Embryonic facial prominence (tissue), 1 donor: ENCODE results near the gene BSN.

ENCODE experiments used
- DNase-seq: peaks from one replicate; pipeline ENCODE4 v3.0.0-alpha.2; 2016; ENCODE audit errors: extremely low spot score

BSN gene, protein sequence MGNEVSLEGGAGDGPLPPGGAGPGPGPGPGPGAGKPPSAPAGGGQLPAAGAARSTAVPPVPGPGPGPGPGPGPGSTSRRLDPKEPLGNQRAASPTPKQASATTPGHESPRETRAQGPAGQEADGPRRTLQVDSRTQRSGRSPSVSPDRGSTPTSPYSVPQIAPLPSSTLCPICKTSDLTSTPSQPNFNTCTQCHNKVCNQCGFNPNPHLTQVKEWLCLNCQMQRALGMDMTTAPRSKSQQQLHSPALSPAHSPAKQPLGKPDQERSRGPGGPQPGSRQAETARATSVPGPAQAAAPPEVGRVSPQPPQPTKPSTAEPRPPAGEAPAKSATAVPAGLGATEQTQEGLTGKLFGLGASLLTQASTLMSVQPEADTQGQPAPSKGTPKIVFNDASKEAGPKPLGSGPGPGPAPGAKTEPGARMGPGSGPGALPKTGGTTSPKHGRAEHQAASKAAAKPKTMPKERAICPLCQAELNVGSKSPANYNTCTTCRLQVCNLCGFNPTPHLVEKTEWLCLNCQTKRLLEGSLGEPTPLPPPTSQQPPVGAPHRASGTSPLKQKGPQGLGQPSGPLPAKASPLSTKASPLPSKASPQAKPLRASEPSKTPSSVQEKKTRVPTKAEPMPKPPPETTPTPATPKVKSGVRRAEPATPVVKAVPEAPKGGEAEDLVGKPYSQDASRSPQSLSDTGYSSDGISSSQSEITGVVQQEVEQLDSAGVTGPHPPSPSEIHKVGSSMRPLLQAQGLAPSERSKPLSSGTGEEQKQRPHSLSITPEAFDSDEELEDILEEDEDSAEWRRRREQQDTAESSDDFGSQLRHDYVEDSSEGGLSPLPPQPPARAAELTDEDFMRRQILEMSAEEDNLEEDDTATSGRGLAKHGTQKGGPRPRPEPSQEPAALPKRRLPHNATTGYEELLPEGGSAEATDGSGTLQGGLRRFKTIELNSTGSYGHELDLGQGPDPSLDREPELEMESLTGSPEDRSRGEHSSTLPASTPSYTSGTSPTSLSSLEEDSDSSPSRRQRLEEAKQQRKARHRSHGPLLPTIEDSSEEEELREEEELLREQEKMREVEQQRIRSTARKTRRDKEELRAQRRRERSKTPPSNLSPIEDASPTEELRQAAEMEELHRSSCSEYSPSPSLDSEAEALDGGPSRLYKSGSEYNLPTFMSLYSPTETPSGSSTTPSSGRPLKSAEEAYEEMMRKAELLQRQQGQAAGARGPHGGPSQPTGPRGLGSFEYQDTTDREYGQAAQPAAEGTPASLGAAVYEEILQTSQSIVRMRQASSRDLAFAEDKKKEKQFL (N-terminal part only)

DNA sequence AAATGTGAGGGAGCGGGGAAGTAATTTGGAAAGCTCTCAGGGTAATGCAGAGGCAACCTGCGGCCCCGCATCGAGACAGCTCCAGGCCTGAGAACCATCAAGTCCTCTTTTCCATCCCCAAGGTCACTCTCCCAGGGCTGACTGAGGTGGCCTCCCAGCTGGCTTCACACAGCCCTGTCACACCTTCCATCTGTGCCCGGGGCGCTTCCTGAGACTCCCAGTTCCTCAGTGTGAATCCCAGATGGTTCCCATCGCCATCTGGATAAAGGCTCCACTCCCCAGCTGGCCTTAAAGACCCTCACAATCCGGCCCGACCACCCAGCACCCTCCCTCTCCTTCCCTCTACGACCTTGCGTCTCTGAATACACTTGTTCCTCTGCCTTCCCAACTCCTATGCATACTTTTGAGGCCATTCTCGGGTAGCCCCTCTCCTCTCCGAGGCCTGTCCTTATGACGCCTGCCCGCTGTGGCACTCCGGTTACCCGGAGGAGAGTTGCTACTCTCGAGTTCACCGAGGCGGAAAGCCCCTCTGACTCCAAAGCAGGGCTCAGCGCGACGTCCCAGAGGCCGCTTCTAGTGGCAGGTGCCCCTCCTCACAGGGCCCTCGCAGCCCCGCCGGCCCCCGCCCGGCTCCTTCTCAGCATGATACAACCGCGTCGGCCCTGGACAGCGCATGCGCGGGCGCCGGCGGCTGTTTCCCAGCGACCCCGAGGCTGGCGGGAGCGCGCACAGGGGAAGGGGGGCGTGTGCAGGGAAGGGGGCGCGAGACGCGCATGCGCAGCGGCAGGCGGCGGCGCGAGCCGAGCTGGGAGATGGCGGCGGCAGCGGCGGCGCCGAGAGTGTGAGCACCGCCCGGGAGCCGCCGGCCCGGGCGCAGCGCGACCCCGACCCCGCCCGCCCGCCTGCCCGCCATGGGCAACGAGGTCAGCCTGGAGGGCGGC lies at the start of gene BSN:
TSS of gene BSN (plus strand) at position 786 of the 941 bp plus-strand sequence. CDS start at position 912, 126 bp downstream.
- DNase-seq = peak; percentile 78

DNA sequence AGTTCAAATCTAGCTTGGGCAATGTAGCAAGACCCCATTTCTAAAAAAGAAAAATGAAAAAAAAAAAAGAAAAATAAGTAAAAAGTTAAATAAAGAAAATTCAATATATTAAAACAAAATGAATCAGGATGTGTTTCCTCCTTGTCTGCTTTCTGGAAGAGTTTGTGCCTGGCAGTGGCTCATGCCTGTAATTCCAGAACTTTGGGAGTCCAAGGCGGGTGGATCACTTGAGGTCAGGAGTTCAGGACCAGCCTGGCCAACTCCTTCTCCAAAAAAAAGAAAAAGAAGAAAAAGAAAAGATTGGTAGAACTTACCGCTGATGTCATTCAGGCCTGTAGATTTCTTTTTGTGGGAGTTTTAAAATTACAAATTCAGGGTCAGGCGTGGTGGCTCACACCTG lies 47.4 kb upstream of the BSN start:
- DNase-seq = no peak

DNA sequence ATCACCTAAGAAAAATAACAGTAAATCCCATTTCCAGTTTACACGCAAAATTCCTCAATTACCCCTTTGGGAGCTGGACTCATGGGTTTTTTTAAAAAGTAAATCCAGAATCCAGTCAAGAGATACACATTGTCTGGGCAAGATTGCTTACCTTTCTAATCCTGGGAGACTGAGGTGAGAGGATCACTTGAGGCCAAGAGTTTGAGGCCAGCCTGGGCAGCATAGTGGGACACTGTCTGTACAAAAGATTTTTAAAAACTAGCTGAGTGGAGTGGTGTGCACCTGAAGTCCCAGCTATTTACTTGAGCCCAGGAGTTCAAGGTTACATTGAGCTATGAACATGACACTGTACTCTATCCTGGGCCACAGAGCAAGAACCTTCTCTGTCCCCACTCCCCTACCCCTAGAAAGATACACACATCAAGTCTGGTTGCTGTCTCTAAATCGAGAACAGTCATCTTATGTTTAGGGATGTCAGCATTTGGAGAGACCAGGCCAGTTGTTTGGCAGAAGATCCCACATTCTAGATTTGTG lies 45.2 kb upstream of the BSN start:
- no peak for DNase-seq

DNA sequence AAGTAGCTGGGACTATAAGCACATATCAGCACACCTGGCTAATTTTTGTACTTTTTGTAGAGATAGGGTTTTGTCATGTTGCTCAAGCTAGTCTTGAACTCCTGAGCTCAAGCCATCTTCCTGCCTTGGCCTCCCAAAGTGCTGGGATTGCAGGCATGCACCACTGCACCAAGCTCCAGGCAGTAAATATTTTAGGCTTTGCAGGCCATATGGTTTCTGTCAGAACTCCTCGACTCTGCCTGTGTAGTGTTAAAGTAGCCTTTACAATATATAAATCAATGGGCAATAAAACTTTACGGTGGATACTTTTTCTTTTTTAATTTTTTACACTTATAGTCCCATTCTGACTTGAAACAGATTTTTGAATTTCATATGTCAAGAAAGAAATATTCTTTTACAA lies 42.6 kb upstream of the BSN start:
- no peak for DNase-seq

DNA sequence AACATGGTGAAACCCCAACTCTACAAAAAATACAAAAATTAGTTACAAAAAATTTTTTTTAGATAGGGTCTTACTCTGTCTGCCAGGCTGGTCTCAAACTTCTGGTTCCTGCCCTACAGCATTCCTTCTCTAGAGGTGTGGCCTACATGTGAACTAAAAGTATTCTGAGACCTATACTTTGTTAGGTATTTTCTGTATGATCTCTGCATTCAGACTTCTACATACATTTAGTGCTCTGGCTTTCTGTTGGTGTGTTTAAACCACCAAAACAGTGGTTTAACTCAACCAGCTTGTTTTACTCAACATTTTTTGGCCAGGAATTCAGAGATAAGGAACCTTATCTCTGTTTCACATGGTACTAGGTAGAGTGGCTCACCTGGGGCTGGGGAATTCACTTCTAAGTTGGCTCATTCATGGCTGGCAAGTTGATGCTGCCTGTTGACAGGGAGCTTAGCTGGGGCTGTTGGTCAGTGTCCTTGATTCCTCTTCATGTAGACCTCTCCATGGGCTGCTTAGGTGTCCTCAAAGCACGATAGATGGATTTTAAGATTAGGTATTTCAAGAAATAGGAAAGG lies 41.4 kb upstream of the BSN start:
- DNase-seq = no peak

DNA sequence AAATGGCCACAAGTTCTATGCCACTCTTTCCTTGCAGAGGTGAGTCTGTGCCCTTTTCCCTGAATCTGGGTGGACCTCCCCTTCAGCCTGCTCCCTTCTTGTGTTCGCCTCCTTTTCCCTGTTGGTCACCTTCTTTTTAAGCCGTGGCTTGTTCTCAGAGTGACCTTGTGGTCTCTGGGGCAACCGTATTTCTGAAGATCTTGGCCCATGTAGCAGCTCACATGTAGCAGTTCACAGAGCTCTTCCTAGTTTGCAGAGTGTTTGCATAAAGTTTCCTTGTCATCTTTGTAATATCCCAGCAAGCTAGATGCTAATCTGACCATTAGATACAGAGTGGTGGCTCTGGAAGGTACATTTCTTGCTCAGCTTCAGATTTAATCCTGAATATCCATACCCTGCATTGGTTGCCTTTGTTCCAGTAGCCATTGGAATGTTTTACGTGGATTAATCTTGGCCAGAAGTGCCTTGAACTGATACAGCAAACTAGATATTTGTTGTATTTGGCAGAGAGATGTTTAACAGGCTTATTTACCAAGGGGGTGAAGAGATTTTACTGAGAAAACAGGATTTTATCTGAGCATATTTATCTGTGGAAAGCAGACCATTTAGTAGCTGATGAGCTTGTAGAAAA lies 40.7 kb upstream of the BSN start:
- DNase-seq = no peak

DNA sequence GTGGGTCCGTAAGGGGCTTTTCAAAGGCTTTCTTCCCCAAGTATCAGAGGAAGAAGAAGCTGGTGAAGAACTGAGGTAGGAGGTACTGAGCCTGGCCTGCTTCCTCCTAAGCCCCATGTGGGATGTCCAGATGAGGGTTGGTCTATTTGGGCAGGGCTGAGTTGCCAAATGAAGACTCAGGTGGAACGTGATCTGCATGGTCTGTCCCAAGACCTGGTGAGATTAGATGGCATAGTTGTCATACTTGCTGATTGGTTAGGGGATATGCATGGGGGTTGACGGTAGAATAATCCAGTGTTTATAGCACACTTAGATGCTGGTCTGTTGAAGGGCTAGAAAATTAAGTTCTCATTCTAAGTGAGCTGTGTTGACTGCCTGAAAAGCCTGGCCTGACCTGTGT lies 36.3 kb upstream of the BSN start:
- DNase-seq = no peak

DNA sequence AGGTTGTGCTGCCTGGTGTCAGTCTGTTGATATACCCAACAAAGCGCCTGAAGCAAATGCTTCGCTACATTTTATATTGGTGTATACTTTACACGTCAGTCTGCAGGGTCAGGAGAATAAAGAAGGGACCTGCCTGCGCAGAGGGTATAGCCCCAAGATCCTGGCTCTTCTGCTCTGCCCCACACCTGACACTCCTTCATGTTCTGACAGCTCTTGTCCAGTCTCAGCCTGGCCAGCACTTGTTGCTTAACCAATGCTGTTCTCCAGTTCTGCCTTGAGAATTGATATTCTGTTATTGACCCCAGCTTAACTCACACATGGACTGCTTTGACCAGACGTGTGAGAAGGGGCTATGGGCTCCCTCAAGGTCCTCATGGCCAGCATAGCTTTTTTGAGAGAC lies 35.8 kb upstream of the BSN start:
- DNase-seq = no peak

DNA sequence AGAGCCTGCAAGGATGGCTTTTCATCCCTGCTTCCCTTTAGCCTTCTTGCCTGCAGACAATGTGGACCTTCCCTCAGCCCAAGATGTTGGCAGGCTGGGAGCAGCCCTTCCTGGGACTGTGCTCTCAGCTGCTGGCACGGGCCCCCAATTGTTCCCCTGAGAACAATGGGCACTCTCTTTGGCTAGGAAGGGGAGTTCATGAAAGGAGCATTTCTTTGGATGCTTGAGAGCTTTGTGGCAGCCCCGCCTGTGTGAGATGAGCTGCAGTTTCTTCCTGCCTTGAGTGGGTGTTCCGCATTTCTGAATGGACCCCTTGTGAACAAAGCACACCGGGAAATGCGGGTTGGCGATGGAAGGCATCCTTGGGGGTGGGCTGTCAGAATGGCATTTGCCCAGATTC lies 35.0 kb upstream of the BSN start:
- DNase-seq = no peak

DNA sequence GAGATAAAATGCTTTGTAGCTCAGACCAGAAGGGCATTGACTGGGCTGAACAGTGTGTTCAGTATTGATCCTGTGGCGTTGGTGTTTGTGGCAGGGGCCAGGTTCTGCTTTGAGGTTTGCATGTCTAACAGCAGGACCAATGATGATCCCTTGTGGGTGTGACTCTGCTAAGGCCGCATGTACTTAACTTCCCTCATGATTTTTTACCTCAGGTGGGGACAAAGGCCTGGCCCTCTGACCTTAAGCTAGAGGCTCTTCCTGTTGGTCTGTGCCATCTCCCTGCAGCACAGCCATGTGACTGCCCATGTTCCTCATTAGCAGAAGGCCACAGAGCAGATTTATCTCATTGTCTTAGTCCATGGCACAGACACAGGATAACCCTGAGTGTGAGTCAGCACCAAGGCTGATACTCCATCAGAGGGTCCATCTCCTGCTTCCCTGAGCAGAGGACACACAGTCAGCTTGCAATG lies 34.3 kb upstream of the BSN start:
- DNase-seq = no peak

DNA sequence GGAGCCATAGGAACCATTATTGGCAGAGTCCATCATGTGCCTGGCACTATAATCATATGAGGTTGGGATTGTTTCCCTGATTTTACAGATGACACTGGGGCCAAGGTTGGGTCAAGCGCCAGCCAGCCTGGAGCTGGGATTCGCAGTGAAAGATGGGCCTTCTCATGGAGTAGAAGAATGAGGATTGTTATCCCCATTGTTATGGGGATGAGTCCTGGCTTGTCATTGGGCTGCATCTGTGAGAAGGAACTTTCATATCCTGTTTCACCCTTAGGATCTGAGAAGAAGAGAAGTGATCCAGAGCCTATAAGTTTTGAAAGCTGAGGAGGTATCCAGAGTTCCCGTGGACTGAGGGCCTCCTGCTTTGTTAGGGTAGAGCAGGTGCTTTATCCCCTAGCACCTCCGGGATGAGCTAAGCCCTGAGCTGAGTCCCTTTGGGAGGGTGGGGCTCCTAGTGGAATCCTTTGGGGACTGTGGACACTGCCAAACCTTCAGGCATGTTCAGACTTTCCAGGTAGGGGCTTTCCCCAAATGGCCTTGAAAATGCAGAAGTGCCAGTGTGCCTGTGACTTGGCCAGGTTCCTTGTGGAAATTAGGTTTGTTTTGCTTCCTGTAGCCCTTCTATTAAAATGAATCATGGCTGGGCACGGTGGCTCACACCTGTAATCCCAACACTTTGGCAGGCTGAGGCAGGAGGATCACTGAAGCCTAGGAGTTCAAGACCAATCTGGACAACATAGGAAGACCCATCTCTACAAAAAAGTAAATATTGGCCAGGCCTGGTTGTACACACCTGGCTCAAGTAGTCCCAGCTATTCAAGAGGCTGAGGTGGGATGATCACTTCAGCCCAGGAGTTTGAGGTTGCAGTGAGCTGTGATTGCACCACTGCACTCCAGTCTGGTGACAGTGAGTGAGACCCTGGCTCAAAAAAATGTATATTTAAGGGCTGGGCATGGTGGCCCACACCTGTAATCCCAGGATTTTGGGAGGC lies 30.2 kb upstream of the BSN start:
- DNase-seq = no peak

DNA sequence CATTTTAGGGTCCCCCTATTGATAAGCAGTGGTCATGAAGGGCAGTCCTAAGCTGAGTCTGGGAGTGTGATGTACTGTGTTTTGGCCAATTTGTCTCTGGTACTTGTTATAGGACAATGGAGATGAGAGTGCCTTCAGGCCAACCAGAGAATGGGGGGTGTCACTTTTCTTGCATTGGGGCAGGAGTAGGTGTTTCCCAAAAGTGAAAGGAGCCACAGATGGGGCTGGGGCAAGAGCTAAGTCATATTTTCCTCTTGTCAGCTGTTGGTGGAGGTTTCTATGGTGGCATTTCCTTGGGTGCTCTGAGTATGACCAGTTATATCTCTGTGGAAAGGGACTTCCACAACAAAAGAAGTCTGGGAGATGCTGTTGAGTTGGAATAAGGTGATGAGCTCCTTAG lies 24.7 kb upstream of the BSN start:
- DNase-seq = no peak

DNA sequence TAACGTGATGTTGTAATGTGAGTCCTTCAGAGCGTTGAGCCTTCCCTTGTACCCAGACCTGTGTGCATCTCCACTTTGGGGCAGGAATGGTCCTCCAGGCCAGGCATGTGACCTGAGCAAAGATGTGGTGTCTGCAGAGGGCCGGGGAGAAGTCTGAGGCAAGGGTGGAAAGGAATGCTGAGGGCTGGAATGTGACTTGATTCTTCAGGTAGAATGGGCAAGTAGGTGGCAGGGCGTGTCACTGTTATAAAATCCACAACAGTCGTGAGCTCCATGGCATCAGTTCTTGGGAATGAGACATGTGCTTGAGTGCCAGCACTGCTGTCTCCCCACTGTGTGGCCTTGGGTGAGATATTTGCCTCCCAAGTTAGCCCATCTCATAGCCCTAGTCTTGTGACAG lies 24.0 kb upstream of the BSN start:
- DNase-seq = no peak

DNA sequence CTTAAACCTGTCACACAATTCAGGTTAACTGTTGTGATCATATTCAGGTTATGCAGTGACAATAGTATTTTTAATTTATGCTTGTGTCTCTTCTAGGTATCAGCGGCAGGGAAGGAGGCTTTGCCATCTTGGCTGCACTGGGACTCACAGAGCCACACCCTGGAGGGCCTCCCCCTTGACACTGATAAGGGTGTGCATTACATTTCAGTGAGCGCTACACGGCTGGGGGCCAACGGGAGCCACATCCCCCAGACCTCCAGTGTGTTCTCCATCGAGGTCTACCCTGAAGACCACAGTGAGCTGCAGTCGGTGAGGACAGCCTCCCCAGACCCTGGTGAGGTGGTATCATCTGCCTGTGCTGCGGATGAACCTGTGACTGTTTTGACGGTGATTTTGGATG lies 23.6 kb upstream of the BSN start:
- DNase-seq = no peak

DNA sequence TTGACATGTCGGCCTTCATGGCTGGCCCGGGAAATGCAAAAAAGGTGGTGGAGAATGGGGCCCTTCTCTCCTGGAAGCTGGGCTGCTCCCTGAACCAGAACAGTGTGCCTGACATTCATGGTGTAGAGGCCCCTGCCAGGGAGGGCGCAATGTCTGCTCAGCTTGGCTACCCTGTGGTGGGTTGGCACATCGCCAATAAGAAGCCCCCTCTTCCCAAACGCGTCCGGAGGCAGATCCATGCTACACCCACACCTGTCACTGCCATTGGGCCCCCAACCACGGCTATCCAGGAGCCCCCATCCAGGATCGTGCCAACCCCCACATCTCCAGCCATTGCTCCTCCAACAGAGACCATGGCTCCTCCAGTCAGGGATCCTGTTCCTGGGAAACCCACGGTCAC lies 23.1 kb upstream of the BSN start:
- DNase-seq = no peak

DNA sequence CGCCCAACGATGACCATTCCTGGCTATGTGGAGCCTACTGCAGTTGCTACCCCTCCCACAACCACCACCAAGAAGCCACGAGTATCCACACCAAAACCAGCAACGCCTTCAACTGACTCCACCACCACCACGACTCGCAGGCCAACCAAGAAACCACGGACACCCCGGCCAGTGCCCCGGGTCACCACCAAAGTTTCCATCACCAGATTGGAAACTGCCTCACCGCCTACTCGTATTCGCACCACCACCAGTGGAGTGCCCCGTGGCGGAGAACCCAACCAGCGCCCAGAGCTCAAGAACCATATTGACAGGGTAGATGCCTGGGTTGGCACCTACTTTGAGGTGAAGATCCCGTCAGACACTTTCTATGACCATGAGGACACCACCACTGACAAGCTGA lies 22.6 kb upstream of the BSN start:
- DNase-seq = no peak

DNA sequence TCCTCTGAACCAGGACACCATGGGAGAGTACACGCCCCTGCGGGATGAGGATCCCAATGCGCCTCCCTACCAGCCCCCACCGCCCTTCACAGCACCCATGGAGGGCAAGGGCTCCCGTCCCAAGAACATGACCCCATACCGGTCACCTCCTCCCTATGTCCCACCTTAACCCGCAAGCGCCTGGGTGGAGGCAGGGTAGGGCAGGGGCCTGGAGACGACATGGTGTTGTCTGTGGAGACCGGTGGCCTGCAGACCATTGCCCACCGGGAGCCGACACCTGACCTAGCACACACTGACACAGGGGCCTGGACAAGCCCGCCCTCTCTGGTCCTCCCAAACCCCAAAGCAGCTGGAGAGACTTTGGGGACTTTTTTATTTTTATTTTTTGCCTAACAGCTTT lies 21.2 kb upstream of the BSN start:
- DNase-seq = no peak

DNA sequence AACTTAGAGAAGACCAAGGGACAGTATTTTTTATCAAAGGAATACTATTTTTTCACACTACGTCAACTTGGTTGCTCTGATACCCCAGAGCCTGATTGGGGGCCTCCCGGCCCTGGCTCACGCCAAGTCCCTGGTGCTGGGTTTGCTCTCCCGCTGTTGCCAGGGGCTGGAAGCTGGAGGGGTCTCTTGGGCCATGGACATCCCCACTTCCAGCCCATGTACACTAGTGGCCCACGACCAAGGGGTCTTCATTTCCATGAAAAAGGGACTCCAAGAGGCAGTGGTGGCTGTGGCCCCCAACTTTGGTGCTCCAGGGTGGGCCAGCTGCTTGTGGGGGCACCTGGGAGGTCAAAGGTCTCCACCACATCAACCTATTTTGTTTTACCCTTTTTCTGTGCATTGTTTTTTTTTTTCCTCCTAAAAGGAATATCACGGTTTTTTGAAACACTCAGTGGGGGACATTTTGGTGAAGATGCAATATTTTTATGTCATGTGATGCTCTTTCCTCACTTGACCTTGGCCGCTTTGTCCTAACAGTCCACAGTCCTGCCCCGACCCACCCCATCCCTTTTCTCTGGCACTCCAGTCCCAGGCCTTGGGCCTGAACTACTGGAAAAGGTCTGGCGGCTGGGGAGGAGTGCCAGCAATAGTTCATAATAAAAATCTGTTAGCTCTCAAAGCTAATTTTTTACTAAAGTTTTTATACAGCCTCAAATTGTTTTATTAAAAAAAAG lies 20.3 kb upstream of the BSN start:
- DNase-seq = no peak
